Esophagus squamous epithelium (tissue), 4 donors: ENCODE measurements around the gene DISP2.

ENCODE experiments used
- CTCF ChIP-seq, 6 experiments: fragments of 450-650 bp in 4 of 6; fragments of 200-600 bp in 2 of 6; sonication (generic) in 2 of 6; IDR thresholded peaks; one replicate each; pipeline ENCODE4 v1.5.1; 2016 to 2019; ENCODE audit warnings: antibody characterized with exemption in 6 of 6, mild to moderate bottlenecking in 4 of 6, moderate library complexity in 4 of 6
- POLR2A ChIP-seq, 4 donors: fragments of 450-650 bp; IDR thresholded peaks; one replicate each; pipeline ENCODE4 v1.6.1; 2017; ENCODE audit warnings: antibody characterized with exemption in 4 of 4, mild to moderate bottlenecking in 4 of 4, moderate library complexity in 3 of 4

- TF ChIP-seq POLR2A (IDR thresholded peaks at IDR 0.05), result no peak
- no peak for TF ChIP-seq CTCF (IDR thresholded peaks at IDR 0.05)
These were observed 8.7 kb downstream of the DISP2 start for GRCh38 chr15:40366457-40367370.
